GM21526 (cell line): Measurements from ENCODE around the gene TXNDC5.

Source experiments
- ATAC-seq: cut with Tn5 transposase; IDR thresholded peaks from one replicate; pipeline ENCODE4 v1.9.1; 2021; ENCODE audit warnings: moderate library complexity; ENCODE audit not compliant: unreplicated experiment, low FRiP score

TXNDC5 gene

DNA sequence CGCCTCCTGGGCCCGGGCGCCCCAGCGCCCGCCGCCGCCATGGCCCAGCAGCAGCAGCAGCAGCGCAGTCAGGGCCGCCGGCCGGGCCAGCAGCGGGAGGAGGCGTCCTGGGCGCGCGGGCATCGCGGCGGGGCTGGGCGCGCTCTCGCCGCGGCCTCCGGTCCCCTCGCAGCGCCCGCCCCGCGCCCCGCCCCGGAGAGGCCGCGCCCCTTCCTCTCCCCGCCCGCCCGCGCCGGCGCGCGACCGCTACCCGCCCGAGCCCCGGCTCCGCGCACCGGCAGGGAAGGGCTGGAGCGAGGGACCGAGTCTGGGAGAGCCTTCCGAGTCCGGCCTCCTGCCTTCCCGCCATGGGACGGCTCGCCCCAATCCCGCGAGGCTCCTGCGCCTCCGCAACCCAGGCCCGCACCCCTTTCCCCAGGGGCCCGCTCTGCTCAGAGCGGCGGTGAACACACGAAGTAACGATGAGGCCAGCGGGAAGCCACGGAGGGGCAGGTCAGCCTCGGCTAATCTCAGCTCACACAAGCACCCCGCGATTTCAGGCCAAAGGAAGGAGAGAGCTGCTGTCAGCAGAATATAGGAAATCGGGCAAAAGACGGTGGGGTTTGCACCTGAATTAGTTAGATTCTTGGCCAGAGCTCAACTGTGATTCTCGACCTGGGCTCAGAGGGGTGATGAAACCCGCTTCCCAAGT is at the start of gene TXNDC5:
Gene TXNDC5 (minus strand): TSS at position 135 of the 691 bp plus-strand sequence. CDS start 12 bp downstream, at position 123.
- peak; percentile 62 for ATAC-seq

DNA sequence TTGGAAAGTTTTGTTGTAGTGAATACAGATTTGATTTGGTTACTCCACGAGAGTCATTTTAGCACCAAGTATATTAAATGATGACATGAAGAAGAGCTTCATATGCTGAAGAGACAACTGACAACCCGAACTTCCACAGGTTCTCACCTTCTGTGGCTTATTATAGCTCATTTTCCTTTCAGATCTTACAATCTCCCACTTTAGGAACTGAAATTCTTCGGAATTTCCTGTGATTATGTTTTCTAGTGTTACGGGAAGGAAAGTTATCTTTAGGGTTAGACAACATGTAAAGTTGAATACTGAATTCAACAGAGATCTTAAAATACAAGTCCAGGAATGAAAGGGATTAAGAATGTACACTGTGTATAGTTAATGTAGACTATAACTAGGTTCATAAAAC is 49.6 kb upstream of the TXNDC5 start:
- ATAC-seq: no peak

DNA sequence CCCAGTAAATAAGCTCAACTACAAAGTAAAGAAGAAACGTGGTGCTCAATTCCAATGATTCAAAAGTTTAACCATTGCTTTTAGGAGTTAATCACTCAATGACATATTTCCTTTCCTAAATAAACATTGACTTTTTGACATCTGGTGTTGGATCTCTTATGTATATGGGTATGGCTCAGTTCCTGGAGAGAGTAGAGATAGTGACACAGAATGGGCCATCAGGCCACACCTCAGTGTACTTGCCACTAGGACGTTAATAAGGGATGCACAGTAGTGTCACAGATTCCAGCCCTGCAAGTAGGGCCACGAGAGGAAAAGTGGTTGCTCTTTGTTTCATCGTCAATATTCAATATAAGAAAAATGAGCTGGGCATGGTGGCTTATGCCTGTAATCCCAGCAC is 48.9 kb upstream of the TXNDC5 start:
- no peak for ATAC-seq

DNA sequence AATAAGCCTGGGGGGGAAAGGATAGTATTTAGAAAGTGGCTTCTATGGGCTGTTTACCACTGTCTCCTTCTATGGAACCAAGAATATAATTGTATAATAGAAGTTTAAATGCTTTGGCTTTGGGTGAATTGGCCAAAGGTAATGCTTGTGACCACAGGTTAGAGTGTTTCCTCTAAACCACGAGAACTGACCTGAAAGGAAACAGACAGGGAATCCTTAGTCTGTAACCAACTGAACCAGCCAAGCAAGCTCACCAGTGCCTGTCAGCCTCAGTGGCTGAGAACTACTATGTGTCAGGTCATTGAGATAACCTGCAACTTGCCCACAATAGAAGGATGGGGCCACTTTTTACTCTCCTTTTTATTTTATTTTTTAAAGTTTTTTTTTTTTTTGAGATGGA is 47.9 kb upstream of the TXNDC5 start:
- ATAC-seq: no peak

DNA sequence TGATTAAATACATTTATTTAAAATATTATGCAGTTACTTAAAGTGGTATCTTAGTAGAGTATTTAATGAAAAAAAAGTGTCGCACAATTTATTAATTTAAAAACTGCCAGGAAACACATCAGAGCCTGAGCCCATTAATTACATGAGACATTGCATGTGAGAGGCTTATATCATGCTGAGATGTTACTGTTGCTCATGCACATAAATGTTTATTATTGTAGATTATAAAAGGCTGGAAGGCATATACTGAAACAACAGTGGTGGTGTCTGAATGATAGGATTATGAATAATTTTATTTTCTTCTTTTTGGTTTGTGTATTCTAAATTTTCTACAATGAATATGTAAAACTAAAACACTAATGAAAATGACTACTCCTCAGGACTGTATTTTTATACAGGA is 45.7 kb upstream of the TXNDC5 start:
- ATAC-seq: no peak

DNA sequence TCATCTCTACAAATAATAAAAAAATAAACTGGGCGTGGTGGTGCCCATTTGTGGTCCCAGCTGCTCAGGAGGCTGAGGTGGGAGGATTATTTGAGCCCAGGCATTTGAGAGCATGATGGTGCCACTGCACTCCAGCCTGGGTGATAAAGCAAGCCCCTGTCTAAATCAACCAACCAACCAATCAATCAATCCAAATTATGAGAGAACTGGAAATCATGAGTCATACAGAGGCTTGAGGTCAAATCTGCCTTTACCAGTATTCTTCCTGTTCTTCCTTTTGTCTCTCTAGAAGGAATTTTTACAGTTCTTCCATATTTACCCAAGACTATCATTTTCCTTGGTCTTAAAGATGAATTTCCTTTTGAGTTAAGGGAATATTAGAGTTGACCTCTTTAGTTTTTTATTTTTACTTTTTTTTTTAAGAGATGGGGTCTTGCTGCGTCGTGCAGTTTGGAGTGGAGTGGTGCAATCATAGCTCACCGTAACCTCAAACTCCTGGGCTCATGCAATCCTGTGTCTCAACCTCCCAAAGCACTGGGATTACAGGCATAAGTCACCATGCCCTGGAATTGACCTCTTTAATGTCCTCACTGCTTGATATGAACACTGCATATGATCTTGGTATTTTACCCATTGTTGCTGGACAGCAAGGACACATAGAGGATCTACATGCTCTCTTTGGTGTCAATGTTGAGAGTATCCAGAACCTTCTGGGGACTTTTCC is 44.1 kb upstream of the TXNDC5 start:
- no peak for ATAC-seq

DNA sequence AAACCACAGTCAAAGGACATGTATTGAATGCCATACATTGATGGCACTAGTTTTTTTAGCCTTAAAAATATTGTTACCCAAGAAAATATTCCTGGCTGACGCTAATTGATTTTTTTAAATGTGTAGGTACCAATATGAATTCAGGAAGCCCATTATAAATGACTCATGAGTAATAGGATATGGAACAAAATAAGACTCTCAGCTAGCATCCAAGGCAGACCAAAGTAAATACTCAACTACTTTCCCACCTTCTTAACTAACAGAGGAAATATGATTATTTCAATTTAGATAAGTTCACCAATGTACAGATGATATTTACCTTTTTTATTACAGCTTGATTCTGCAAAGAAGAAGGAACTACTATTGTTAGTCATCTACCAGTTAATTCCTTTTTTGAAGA is 43.2 kb upstream of the TXNDC5 start:
- ATAC-seq: no peak

DNA sequence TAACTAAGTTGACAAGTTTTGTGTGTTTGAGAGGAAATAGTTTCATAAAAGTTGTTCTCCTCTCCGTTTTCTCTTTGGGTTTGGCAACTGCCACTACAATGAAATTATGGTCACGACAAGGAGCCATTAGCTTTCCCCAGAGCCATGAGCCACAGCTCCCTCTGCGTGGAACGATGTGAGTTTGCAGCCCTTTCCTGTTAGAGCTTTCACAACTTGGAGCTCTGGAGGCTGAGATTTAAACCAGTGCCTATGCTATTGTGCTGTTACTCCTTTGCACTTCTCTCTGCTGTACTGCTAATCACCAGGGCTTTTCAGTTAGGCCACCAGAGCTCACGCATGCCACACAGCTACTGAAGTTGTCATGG is 29.3 kb upstream of the TXNDC5 start:
- ATAC-seq: peak; percentile 26

DNA sequence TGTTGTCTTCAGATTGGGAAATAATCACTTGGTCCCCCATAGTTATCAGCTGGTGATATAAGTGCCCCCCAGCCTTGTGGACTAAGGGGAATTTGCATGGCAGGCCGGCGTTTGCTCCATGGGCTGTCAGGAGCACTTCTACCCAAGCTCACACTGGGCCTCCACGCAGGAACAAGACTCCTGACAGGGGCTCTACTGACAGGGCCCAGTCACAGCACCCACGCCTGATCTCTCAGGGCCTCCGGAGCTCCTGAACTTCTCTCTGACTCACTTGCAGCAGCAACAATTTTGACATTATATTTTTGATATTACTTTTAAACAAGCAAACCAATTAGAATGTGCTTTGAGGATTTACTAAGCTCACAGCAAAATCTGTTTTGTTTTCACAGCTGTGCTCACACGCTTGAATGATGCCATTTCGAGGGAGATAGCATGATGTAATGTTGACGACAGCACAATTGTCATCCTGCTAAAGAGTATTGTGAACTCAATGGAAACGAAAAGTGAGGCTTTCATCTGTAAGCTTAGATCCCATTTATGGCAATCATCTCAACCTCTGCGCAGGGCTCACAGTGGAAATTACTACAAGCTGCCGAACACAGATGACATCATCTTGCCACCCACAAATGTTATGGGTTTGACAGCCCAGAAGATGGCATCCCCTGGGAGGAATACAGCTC is 28.7 kb upstream of the TXNDC5 start:
- peak; percentile 58 for ATAC-seq

DNA sequence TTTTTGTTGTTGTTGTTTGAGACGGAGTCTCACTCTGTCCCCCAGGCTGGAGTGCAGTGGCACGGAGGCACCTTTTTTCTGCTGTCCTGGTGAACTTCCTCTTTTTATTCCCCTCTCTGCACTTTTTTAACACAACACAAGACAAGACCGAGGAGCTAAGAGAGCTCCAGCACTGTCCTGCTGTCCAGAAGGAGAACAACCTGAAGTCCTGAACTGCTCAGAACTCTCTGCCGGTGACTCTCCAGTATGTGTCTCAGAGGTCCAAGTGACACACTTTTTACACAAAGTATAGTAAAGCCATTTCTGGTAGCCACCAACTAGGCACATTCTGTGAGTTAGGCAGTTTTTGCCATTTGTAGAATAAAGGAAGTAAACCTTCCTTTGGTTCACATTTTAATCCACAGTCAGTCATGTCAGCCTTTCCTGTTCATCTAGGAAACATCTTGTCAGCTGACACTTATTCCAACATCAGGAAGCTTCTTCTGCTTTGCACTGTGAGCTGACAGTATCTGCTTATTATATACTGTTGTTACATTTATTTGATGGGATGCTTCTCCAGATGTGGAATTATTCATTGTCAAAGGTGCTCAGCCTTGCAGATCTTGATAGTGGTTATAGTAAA is 28.1 kb upstream of the TXNDC5 start:
- ATAC-seq: no peak

DNA sequence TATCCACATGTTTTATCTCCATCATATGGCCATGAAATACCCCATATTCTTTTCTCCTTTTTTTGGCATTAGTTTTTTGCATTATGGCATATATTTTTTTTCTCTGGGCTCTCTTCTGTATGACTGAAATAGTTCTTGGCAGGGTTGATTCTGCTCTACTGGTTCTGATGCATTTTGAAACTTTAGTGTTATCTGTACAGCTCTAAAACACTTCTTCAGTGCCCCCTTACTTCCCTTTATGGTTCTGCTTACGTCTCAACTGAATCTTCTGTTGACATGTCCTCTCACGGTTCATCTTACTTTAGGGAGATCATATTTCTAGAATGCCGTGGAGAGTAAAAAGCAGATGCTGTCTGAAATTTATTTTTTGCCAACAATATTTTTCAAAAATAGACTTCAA is 23.2 kb upstream of the TXNDC5 start:
- ATAC-seq: peak; percentile 92

DNA sequence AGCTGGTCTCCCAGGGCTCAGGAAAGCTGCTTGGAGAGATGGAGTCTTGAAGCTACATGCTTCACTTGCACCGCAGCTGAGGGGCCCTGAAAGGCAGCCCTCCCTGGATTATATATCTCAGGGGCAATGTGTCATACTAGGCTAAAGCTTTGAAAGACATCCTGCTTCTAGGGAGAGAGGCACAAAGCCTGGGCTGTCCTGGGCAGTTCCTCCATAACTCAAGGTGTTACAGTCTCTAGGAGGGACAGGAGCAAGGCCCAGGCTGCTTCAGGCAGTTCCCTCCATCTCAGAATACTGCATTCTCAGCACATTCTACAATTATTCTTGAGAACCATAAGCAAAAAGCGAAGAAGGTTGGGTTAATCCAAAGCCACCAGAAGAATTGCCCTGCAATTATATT is 22.0 kb upstream of the TXNDC5 start:
- no peak for ATAC-seq

DNA sequence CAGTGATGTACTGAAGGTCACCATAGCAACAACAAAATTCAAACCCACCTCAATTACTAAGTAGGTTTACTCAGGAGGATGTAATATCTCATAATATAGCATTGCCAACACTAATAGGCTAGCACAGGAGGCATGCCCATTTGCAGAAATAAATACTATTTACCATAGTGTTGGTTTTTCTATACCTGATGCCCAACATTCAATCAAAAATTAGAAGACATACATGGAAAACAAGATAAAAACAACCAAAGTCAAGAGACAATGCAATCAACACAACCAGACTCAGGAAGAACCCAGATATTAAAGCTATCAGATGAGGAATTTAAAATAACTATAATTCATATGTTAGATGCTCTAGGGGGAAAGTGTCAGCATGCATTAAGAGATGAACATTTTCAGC is 14.3 kb upstream of the TXNDC5 start:
- ATAC-seq: no peak

DNA sequence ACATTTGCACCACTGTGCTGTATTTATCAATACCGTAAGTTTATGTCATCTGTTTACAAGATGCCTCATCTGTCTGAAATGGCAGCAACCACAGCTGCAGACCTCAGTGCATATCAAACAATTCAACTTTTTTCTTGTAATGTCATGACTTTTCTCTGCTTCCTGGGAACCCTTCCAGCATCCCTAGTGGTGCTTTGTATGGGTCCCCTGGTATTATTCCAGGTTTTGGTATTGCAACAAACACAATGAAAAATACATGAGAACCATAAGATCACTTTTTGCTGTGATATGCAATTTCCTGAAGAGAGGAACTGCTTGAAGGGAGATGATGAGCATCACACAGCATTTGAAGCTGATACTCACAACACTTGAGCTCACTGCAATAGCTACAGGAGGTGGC is 12.0 kb upstream of the TXNDC5 start:
- ATAC-seq: no peak

DNA sequence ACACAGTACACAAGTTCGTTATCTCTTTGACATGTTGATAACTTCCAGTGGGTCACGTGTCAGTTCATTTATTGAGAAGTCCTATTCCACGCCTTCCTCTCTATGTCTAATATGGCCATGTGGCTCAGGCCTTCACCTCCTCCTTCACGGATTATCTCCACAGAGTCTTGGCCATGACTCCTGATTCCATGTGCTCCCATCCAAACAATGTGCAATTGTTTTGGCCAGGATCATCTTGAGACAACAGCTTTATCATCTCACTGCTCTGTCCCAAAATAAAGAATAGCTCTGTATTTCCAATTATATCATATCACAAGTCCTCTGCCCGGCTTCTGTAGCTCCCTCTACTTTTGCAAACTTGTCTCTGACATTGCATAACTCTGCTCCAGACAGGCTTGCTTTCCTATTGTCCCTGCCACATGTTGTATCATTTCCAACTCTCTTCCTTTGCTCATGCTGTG is 11.1 kb upstream of the TXNDC5 start:
- ATAC-seq: no peak

DNA sequence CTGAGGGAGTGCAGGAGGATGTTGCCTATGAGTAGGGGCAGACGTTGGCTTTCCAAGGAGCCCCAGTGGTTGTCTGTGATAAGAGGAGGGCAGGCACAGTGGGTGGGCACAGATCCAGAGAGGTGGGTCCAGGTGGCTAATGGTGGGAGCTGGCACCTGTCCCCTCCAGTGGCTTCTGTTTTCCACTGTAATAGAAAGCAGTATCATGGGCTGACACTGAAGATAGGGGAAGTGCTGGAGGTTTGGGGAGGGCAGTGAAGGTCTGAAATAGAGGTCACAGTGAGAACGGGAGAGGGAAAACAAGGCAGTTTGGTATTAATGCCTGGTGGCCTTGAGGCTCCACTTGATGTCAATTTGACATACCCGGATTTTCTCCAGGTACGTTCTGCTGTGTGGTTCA is 10.5 kb upstream of the TXNDC5 start:
- no peak for ATAC-seq

DNA sequence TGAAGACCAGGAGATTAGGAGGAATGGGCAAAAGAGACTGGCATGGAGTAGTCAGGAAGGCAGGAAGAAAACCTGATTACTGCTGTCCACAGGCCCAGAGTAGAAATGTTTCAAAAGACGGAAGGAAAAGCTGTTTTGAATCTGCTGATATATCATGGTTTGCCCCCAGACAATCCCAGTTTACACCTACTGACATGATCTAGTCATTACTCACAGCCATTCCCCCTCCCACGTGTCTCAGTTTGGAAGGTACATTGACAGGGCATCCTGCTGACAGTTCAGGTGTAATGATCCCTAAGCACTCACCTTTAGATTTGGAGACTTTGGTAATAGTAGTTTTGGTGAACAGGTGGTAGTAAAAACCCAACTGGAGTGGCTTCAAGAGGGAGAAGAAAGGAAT is 9.8 kb upstream of the TXNDC5 start:
- ATAC-seq: no peak

DNA sequence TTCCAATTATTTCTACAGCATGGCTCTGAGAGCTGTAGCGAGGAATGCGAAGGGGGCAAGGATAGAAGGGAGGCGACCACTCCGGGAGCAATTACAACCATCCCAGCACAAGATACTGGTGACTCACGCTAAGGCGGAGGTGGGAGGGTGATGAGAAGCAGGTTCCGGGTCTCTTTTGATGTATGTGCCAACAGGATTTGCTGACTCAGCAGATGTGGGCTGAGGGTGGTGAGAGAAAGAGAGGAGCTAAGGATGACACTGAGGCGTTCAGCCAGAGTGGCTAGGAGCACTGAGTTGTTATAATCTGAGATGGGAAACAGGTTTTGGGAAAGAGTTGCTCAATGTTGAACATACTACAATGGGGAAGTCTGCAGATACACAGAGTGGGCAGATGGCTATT is 9.3 kb upstream of the TXNDC5 start:
- no peak for ATAC-seq

DNA sequence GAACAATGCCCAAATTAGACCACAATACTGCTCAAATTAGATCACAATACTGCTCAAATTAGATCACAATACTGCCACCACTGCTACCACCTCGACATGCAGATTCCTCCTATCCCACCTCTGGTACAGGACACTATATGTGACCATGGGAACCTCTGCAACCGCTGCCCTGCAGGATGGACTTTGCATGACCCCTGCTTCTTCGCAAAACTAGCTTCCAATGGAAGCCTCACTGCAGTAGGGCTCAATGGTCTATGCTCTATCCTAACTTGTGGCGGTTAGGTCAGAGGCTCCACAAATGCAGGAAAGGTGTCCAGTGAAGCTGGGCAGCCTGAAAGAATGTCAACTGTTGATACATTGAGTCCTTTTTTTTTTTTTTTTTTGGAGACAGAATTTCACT is 7.8 kb upstream of the TXNDC5 start:
- no peak for ATAC-seq

DNA sequence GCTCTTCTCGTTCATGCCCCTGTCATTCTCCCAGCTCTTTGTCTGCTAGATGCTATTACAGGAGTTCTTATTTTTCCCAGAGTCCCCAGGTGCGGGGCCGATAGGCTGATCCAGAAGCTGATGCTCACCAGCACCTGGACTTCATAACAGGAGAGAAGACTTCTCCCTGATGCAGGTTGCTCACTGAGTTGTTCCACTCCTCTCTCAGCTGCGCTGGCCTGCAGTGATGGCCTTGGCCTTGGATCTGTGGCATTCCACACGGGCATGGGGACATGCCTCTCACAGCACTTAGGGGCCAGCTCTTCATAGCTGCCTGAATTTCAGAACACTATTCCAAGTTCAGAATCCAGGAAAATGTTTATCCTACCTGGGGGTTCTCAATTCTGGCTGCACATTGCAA is 7.1 kb upstream of the TXNDC5 start:
- ATAC-seq: no peak

DNA sequence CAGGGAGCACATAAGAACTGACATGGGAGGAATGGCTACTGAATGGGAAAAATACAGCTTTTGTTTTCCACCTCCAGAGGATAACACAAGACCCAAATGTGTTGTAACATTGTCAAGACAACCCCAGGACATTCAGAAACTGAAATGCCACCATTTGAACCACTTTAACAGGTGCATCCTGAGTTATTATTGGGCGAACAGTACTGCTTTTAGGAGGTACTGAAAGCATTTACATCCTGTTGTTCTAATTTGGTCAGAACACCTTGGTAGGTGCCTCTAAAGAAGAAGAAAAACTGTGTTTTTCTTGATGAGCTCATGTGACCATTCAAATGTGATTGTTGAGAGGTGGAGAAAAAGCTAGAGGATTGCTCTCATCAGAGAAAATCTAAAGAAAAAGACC is 6.4 kb upstream of the TXNDC5 start:
- peak; percentile 86 for ATAC-seq
